ENCODE data around the gene CLCN4.

GRCh38 chrX:10278716-10279115 is 121.9 kb downstream of the CLCN4 start:
- TF ChIP-seq CTCF (conservative IDR thresholded peaks at IDR 0.05; ENCODE audit: low read length): no peak
- TF ChIP-seq EZH2phosphoT487 (IDR thresholded peaks at IDR 0.05; ENCODE audit: borderline replicate concordance): no peak
